Type B pancreatic cell (in vitro differentiated cells): Measurements from ENCODE around the gene RPL3. TPM values are rescaled to one million over a fixed set of nuclear protein-coding genes. Genes with fewer than 3 reads are reported as not detected.

ENCODE experiments used
- DNase-seq: peaks from one replicate; pipeline ENCODE4 v3.0.0; 2021; ENCODE audit warnings: mixed read lengths; ENCODE audit not compliant: unreplicated experiment; ENCODE audit errors: extremely low spot score
- H3K27ac Mint-ChIP-seq: 2 replicates; pipeline ENCODE4 v1.8.0; 2021; ENCODE audit warnings: mild to moderate bottlenecking, mixed read lengths
- H3K27me3 Mint-ChIP-seq: 2 replicates; pipeline ENCODE4 v1.8.0; 2021; ENCODE audit warnings: mixed read lengths
- H3K36me3 Mint-ChIP-seq: 2 replicates; pipeline ENCODE4 v1.8.0; 2021; ENCODE audit warnings: mixed read lengths
- H3K4me1 Mint-ChIP-seq: one replicate; pipeline ENCODE4 v1.8.0; 2021; ENCODE audit warnings: mixed read lengths; ENCODE audit not compliant: unreplicated experiment
- H3K4me3 Mint-ChIP-seq: 2 replicates; pipeline ENCODE4 v1.8.0; 2021; ENCODE audit warnings: mild to moderate bottlenecking, mixed read lengths
- H3K9me3 Mint-ChIP-seq: 2 replicates; pipeline ENCODE4 v1.8.0; 2021; ENCODE audit warnings: mixed read lengths
- CTCF ChIP-seq: fragments of 200-600 bp; sonication (generic); conservative IDR thresholded peaks from 2 replicates; pipeline ENCODE4 v1.5.0; 2021; ENCODE audit warnings: antibody characterized with exemption, mild to moderate bottlenecking
- total RNA-seq: library from RNA; stranded (reverse); gene quantifications from 2 replicates; pipeline ENCODE4 v1.2.1, GENCODE V29; 2021; ENCODE audit warnings: low replicate concordance

The RPL3 gene
- total RNA-seq, 1 donor from 2014 or later: 2,431 TPM

- H3K9me3 Mint-ChIP-seq: no peaks in the 10 kb centered on the region
- H3K27ac Mint-ChIP-seq: peak overlapping the region; percentile 48
- peak; percentile 57 for TF ChIP-seq CTCF
- no peak overlapping the region for H3K4me3 Mint-ChIP-seq
- DNase-seq: no peak
- peaks cover 17% of the 10 kb centered on the region for H3K4me1 Mint-ChIP-seq
- H3K27me3 Mint-ChIP-seq: no peaks in the 10 kb centered on the region
- peaks cover 8% of the 10 kb centered on the region for H3K36me3 Mint-ChIP-seq
Observed at GRCh38 chr22:39306456-39307361, 12.7 kb downstream of the RPL3 start.

GRCh38 chr22:39303892-39304671 lies 15.3 kb downstream of the RPL3 start:
- Mint-ChIP-seq H3K4me3 (no peak overlapping the region), H3K4me1 (peaks cover 18% of the 10 kb centered on the region), H3K27ac (no peak overlapping the region), H3K9me3 (no peaks in the 10 kb centered on the region), H3K36me3 (peaks cover 5% of the 10 kb centered on the region), H3K27me3 (no peaks in the 10 kb centered on the region)
- DNase-seq: no peak
- no peak for TF ChIP-seq CTCF

- Mint-ChIP-seq H3K27me3 (no peaks in the 10 kb centered on the region), H3K9me3 (no peaks in the 10 kb centered on the region), H3K27ac (no peak overlapping the region), H3K4me3 (no peak overlapping the region), H3K36me3 (peaks cover 5% of the 10 kb centered on the region), H3K4me1 (peaks cover 17% of the 10 kb centered on the region)
- no peak for DNase-seq
- TF ChIP-seq CTCF: no peak
Observed at GRCh38 chr22:39303358-39303757, 16.1 kb downstream of the RPL3 start.

GRCh38 chr22:39302431-39302960 lies 16.9 kb downstream of the RPL3 start:
- H3K36me3 Mint-ChIP-seq: peaks cover 5% of the 10 kb centered on the region
- TF ChIP-seq CTCF: no peak
- no peak overlapping the region for H3K4me3 Mint-ChIP-seq
- peaks cover 23% of the 10 kb centered on the region for H3K4me1 Mint-ChIP-seq
- no peak overlapping the region for H3K27ac Mint-ChIP-seq
- no peak for DNase-seq
- H3K27me3 Mint-ChIP-seq: no peaks in the 10 kb centered on the region
- no peaks in the 10 kb centered on the region for H3K9me3 Mint-ChIP-seq

GRCh38 chr22:39301926-39302325 lies 17.5 kb downstream of the RPL3 start:
- no peak for DNase-seq
- peaks cover 23% of the 10 kb centered on the region for H3K4me1 Mint-ChIP-seq
- peaks cover 5% of the 10 kb centered on the region for H3K36me3 Mint-ChIP-seq
- H3K27me3 Mint-ChIP-seq: no peaks in the 10 kb centered on the region
- no peak overlapping the region for H3K4me3 Mint-ChIP-seq
- no peaks in the 10 kb centered on the region for H3K9me3 Mint-ChIP-seq
- H3K27ac Mint-ChIP-seq: no peak overlapping the region
- TF ChIP-seq CTCF: no peak
